Activated CD8-positive, alpha-beta memory T cell treated with anti-CD3 and anti-CD28 coated beads for 36 hours (primary cell): Measurements from ENCODE around the gene NLE1. TPM values are rescaled to one million over a fixed set of nuclear protein-coding genes. Genes with fewer than 3 reads are reported as not detected.
"Not testable (repeated sequence)": the region's sequence is repeated elsewhere in the genome, so short reads cannot be mapped to it uniquely, and the experiment has no call there.

Experiments used
- CTCF ChIA-PET: fragments of 350-600 bp; sonication (Branson Sonifier 250); formaldehyde crosslinking; loops from one replicate; lab custom pipeline; 2021; ENCODE audit warnings: antibody characterized with exemption; lab: Charles Lee
- POLR2A ChIA-PET: fragments of 350-600 bp; sonication (Branson Sonifier 250); formaldehyde crosslinking; loops from one replicate; lab custom pipeline; 2021; ENCODE audit warnings: antibody characterized with exemption; lab: Charles Lee
- total RNA-seq, 2 experiments: library from RNA; stranded (reverse); gene quantifications; one replicate each; pipeline ENCODE4 v1.2.3, GENCODE V29; 2021

The NLE1 gene
- total RNA-seq, 2 experiments from 2014 or later = 59.1 to 59.2 TPM

- POLR2A ChIA-PET = no interaction called here
- CTCF ChIA-PET = interaction anchor here (0.5 kb wide), 1 partner anchor 13 kb away, joined by 3 read pairs; no protein-coding TSS in a partner anchor
Measured at GRCh38 chr17:35167046-35167445, 24.9 kb upstream of the NLE1 start.

DNA sequence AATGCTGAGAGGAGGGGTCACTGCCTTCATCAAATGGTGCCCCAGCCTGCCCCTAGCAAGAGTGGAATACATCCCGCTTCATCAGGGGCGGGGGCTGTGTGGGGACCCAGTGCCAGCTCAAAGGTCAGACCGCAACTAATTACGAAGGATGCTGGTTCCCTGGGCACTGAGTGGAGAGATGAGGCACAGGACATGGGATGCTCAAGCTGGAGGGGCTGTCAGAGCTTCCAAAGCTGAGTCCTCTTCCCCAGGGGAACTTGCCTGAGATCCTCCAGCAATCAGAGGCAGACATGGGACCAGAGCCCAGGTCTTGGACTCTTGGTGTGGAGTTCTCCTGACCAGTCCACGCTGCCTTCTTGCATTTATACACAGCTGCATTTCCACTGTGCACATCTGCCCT, 24.4 kb upstream of the NLE1 start:
- POLR2A ChIA-PET = no interaction called here
- CTCF ChIA-PET = interaction anchor here (0.7 kb wide), 1 partner anchor 25 kb away, joined by 3 read pairs; no protein-coding TSS in a partner anchor

DNA sequence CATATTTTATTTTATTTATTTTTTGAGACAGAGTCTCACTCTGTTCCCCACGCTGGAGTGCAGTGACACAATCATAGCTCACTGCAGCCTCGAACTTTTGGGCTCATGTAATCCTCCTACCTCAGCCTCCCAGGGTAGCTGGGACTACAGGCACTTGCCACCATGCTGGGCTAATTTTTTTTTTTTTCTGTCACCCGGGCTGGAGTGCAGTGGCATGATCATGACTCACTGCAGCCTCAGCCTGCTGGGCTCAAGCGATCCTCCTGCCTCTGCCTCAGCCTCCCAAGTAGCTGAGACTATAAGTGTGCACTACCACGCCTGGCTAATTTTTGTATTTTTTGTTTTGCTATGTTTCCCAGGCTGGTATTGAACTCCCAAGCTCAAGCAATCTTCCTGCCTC, 22.6 kb upstream of the NLE1 start:
- ChIA-PET POLR2A (no interaction called here), CTCF (no interaction called here)

GRCh38 chr17:35163886-35164285, 21.8 kb upstream of the NLE1 start:
- CTCF ChIA-PET = no interaction called here

GRCh38 chr17:35162755-35163154, 20.7 kb upstream of the NLE1 start:
- ChIA-PET CTCF (interaction anchor here (0.9 kb wide), 1 partner anchor 10 kb away, joined by 3 read pairs; no protein-coding TSS in a partner anchor), POLR2A (no interaction called here)

More at GRCh38 chr17:35163886-35164285, 21.8 kb upstream of the NLE1 start:
- POLR2A ChIA-PET = interaction anchor here (0.6 kb wide), 1 partner anchor 9 kb away, joined by 4 read pairs; no protein-coding TSS in a partner anchor

DNA sequence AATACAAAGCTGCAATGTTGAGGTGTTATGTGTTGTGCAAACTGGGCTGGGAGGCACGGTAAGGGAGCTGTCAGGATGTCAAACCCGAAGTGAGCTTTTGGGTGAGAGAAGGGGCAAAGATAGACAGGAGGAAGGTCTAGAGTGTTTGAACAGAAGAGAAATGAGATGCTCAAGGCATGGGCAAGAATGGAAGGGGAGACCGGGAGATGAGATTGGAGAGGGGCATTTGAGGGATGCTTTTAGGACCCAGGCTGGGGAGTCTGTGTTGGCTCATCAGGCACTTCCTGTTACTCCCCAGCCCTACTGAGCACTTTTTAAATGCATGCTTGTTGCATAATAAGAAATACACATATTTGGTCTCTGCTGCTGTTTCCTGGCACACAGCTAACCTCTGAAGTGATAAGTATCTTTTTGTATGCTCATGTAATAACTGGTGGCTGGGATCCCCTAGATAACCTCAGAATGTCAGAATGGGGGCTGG, 19.2 kb upstream of the NLE1 start:
- CTCF ChIA-PET = no interaction called here
- POLR2A ChIA-PET = no interaction called here

DNA sequence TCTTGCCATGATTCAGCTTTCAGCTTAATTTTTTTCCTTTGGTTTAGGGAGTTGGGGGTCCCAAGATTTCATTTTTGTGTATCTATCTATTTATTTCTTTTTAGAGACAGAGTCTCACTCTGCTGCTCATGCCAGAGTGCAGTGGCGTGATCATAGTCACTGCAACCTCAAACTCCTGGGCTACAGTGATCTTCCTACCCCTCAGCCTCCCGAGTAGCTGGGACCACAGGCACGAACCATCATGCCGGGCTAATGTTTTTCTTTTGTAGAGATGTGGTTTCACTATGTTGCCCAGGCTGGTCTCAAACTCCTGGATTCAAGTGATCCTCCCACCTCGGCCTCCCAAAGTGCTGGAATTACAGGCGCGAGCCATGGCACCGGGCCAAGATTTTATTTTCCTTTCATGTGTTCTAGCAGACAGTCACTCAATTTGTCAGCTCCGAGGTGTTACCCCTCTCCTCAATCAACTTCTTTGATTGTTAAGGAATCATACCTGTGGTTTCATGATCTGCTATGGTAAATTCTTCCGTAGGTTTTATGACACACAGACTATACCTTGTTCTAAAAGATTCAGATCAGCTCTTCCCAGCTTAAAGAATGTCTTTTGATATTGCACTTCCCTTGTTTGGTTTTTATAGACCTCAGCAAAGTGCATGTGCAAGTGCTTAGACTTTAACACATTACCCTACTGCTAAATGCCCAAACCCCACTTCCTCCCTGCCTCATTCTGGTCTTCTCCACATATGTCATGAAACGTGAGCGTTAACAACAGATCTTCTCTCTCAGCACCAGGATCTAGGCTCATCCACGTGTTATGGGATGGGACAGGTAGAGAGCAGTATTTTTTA, 18.5 kb upstream of the NLE1 start:
- CTCF ChIA-PET = no interaction called here
- POLR2A ChIA-PET = no interaction called here

DNA sequence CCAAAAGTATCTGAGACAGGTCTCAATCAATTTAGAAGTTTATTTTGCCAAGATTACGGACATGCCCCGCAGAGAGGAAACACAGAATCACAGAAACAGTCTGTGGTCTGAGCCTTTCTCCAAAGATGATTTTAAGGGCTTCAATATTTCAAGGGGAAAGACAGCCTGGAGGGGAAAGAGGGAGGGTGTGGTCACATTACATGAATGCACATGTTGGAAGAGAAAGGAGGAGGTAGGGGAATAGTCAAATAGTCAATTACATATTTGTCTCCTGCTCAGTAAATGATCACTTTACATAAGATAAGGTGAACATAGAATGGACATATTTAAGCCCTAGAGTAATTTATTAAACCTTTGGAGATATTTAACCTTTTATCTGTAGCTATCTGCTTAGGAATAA, 17.8 kb upstream of the NLE1 start:
- POLR2A ChIA-PET = no interaction called here
- CTCF ChIA-PET = no interaction called here

DNA sequence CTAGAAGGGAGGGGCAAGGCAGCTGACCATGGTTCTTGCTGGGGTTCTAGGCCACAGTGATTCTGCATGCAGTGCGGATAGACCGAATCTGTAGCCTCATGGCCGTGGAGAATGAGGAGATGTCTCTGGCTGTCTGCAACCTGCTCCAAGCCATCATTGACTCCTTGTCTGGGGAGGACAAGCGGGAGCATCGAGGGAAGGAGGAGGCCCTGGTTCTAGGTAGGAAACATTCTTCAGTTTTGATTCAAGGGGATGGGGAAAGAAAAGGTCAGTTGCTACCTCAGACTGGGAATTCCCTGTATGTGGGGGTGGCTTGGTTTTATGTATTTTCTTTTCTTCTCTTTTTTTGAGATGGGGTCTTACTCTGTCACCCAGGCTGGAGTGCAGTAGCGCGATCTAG, 13.1 kb upstream of the NLE1 start:
- CTCF ChIA-PET = no interaction called here
- POLR2A ChIA-PET = no interaction called here

GRCh38 chr17:35154196-35155165, 12.4 kb upstream of the NLE1 start:
- CTCF ChIA-PET = no interaction called here

DNA sequence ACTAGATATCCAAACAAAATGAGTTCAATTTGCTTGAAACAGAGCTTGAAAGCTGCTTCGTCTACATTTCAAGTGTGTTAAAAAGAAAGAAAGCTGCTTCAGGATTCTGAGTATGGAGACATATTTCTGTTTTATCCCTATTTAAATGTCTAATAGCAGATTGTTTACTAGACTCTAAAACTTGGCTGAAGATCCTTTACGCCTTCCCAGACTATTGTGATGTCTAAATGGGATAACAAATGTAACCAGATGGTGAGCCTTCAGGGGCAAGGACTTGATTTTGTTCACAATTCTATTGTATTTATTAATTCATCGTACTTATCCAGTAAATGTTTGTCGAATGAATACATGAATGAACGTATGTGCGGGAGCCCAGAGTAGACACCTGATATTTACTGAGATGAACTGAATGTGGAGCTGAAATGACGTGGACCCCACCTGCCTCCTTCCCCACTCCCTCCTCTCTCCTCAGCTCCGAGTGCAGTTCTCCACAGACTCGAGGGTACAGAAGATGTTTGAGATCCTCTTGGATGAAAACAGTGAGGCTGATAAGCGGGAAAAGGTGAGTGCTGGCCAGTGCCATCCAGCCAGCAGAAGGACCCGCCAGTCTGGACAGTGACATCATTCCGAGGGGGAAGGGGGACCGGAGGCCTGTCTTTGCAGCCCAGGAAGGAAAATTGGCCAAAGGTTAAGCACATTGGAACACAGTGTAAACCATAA, 10.5 kb upstream of the NLE1 start:
- ChIA-PET POLR2A (no interaction called here), CTCF (interaction anchor here (0.7 kb wide), 1 partner anchor 9 kb away, joined by 4 read pairs; no protein-coding TSS in a partner anchor)

More at GRCh38 chr17:35154196-35155165, 12.4 kb upstream of the NLE1 start:
- POLR2A ChIA-PET = no interaction called here

GRCh38 chr17:35151080-35151479, 9.0 kb upstream of the NLE1 start:
- POLR2A ChIA-PET, CTCF ChIA-PET: not testable (repeated sequence)

DNA sequence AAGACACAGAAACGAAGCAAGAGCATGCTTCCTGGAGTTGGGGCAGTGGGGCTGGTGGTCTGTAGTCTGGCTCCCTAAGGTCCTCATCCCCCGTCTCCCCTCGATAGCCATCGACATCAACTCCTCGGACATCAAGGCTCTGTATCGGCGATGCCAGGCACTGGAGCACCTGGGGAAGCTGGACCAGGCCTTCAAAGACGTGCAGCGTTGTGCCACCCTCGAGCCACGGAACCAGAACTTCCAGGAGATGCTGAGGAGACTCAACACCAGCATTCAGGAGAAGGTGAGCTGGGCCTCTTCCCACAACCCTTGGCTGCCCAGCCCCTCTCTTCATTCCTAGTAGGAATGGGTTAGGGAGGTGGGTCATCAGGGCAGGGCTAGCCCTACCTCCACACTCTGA, 7.8 kb upstream of the NLE1 start:
- CTCF ChIA-PET = no interaction called here
- POLR2A ChIA-PET = no interaction called here

DNA sequence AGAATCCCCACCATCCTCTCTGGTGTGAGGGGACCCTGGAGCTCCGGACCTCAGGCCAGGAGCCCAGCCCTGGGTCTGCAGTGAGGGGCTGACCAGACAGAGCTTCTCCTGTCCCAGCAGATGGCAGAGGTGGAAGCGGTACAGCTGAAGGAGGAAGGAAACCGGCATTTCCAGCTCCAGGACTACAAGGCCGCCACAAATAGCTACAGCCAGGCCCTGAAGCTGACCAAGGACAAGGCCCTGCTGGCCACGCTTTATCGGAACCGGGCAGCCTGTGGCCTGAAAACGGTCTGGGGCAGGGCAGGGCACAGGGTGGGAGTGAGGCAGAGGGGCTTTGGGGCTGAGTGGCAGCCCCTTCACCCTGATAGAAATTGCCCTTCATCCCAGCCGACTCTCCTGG, 6.0 kb upstream of the NLE1 start:
- ChIA-PET CTCF (no interaction called here), POLR2A (no interaction called here)

GRCh38 chr17:35147375-35147905, 5.3 kb upstream of the NLE1 start, which contains the start of gene UNC45B:
UNC45B (plus strand) TSS chr17:35147817; CDS start chr17:35148264, 447 bp downstream.
- CTCF ChIA-PET = interaction anchor here (1.2 kb wide), 1 partner anchor 390 kb away, joined by 3 read pairs; the partner anchor contains the start of gene SLFN12L
- POLR2A ChIA-PET = no interaction called here

- ChIA-PET CTCF (interaction anchor here (1.2 kb wide), 1 partner anchor 391 kb away, joined by 3 read pairs; the partner anchor contains the start of gene SLFN12L), POLR2A (no interaction called here)
Measured at GRCh38 chr17:35146214-35146833, 4.2 kb upstream of the NLE1 start.

GRCh38 chr17:35144840-35145239, 2.7 kb upstream of the NLE1 start:
- ChIA-PET CTCF (no interaction called here), POLR2A (interaction anchor here (0.6 kb wide), 1 partner anchor 165 kb away, joined by 3 read pairs; the partner anchor contains the start of gene LIG3)

DNA sequence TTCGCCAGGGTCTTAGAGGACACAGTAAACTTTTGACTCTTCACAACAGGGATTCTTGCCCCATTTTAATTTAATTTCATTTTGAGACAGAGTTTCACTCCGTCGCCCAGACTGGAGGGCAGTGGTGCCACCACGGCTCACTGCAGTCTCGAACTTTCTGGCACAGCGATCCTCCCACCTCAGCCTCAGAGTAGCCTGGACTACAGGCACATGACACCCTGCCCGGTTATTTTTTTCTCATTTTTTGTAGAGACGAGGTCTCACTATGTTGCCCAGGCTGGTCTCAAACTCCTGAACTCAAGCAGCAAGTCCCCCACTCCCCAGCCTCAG, 329 bp upstream of the NLE1 start:
- CTCF ChIA-PET = interaction anchor here (0.8 to 3.5 kb wide), 3 partner anchors 9 to 79 kb away, joined by 3 to 21 read pairs (median 3); partner anchors contain the start of genes RAD51D and RFFL
- POLR2A ChIA-PET = interaction anchor here (0.6 kb wide), 1 partner anchor 70 kb away, joined by 3 read pairs; no protein-coding TSS in a partner anchor
